Chondrocyte (in vitro differentiated cells): ENCODE results near the gene SMURF2. TPM values are rescaled to one million over a fixed set of nuclear protein-coding genes. Genes with fewer than 3 reads are reported as not detected.

Experiments
- DNase-seq: peaks from one replicate; pipeline ENCODE4 v3.0.0; 2021; ENCODE audit warnings: mixed read lengths, low spot score
- H3K27ac Mint-ChIP-seq: one replicate; pipeline ENCODE4 v1.8.0; 2021; ENCODE audit warnings: mild to moderate bottlenecking, moderate library complexity, mixed read lengths; ENCODE audit not compliant: unreplicated experiment
- H3K27me3 Mint-ChIP-seq: 2 replicates; pipeline ENCODE4 v1.8.0; 2021; ENCODE audit warnings: low read depth, mixed read lengths
- H3K36me3 Mint-ChIP-seq: 2 replicates; pipeline ENCODE4 v1.8.0; 2021; ENCODE audit warnings: low read depth, mixed read lengths
- H3K4me1 Mint-ChIP-seq: 2 replicates; pipeline ENCODE4 v1.8.0; 2021; ENCODE audit warnings: low read depth, mild to moderate bottlenecking, mixed read lengths
- H3K4me3 Mint-ChIP-seq: one replicate; pipeline ENCODE4 v1.8.0; 2021; ENCODE audit warnings: mild to moderate bottlenecking, moderate library complexity, mixed read lengths; ENCODE audit not compliant: unreplicated experiment
- H3K9me3 Mint-ChIP-seq: 2 replicates; pipeline ENCODE4 v1.8.0; 2021; ENCODE audit warnings: low read depth, mixed read lengths
- CTCF ChIP-seq: fragments of 200-600 bp; sonication (generic); IDR thresholded peaks from 2 replicates; pipeline ENCODE4 v1.5.0; 2021; ENCODE audit warnings: antibody characterized with exemption, mild to moderate bottlenecking, moderate library complexity
- total RNA-seq: library from RNA; stranded (reverse); gene quantifications from 3 replicates; pipeline ENCODE4 v1.2.1, GENCODE V29; 2021

Gene SMURF2
- total RNA-seq, 1 donor from 2014 or later: 36.2 TPM

GRCh38 chr17:64632606-64633005 is 29.5 kb downstream of the SMURF2 start:
- H3K9me3 Mint-ChIP-seq: peaks cover 3% of the 10 kb centered on the region
- peak overlapping the region; percentile 69 for H3K27ac Mint-ChIP-seq

GRCh38 chr17:64632194-64632593 is 29.9 kb downstream of the SMURF2 start:
- DNase-seq: no peak
- Mint-ChIP-seq H3K36me3 (peaks cover 2% of the 10 kb centered on the region), H3K4me1 (peaks cover 67% of the 10 kb centered on the region), H3K4me3 (no peak overlapping the region), H3K27ac (peak overlapping the region; percentile 69), H3K9me3 (peaks cover 3% of the 10 kb centered on the region), H3K27me3 (no peaks in the 10 kb centered on the region)
- no peak for TF ChIP-seq CTCF

More at GRCh38 chr17:64632606-64633005, 29.5 kb downstream of the SMURF2 start:
- peaks cover 62% of the 10 kb centered on the region for H3K4me1 Mint-ChIP-seq
- TF ChIP-seq CTCF: no peak
- no peak overlapping the region for H3K4me3 Mint-ChIP-seq
- peaks cover 2% of the 10 kb centered on the region for H3K36me3 Mint-ChIP-seq
- no peak for DNase-seq
- no peaks in the 10 kb centered on the region for H3K27me3 Mint-ChIP-seq

GRCh38 chr17:64630309-64631223 is 31.5 kb downstream of the SMURF2 start:
- DNase-seq: no peak
- H3K4me1 Mint-ChIP-seq: peaks cover 63% of the 10 kb centered on the region
- no peak for TF ChIP-seq CTCF
- H3K36me3 Mint-ChIP-seq: peaks cover 2% of the 10 kb centered on the region
- H3K4me3 Mint-ChIP-seq: no peak overlapping the region
- H3K27ac Mint-ChIP-seq: no peak overlapping the region
- peaks cover 3% of the 10 kb centered on the region for H3K9me3 Mint-ChIP-seq
- H3K27me3 Mint-ChIP-seq: no peaks in the 10 kb centered on the region

- H3K4me3 Mint-ChIP-seq: no peak overlapping the region
- H3K27ac Mint-ChIP-seq: peak overlapping the region; percentile 2
- H3K36me3 Mint-ChIP-seq: no peaks in the 10 kb centered on the region
These were observed 33.5 kb downstream of the SMURF2 start for GRCh38 chr17:64628641-64629040.

GRCh38 chr17:64627797-64628196 is 34.3 kb downstream of the SMURF2 start:
- no peak overlapping the region for H3K27ac Mint-ChIP-seq
- H3K9me3 Mint-ChIP-seq: no peaks in the 10 kb centered on the region
- H3K27me3 Mint-ChIP-seq: no peaks in the 10 kb centered on the region

More at GRCh38 chr17:64628641-64629040, 33.5 kb downstream of the SMURF2 start:
- Mint-ChIP-seq H3K9me3 (no peaks in the 10 kb centered on the region), H3K27me3 (no peaks in the 10 kb centered on the region), H3K4me1 (peaks cover 55% of the 10 kb centered on the region)
- TF ChIP-seq CTCF: no peak
- DNase-seq: no peak

More at GRCh38 chr17:64627797-64628196, 34.3 kb downstream of the SMURF2 start:
- H3K4me3 Mint-ChIP-seq: no peak overlapping the region
- peaks cover 60% of the 10 kb centered on the region for H3K4me1 Mint-ChIP-seq
- no peaks in the 10 kb centered on the region for H3K36me3 Mint-ChIP-seq
- no peak for DNase-seq
- TF ChIP-seq CTCF: no peak
